UCSD-AML1 (cell line): ENCODE data around the gene DLD.
"Not testable (repeated sequence)": the region's sequence is repeated elsewhere in the genome, so short reads cannot be mapped to it uniquely, and the experiment has no call there.

Experiments used
- DNase-seq: peaks from one replicate; lab custom pipeline; 2025; ENCODE audit not compliant: unreplicated experiment; lab: John Stamatoyannopoulos, UW

The DLD gene

GRCh38 chr7:107874111-107874510, 16.9 kb upstream of the DLD start:
- no peak for DNase-seq

- DNase-seq, result no peak
Measured at GRCh38 chr7:107874605-107875446, 16.2 kb upstream of the DLD start.

DNA sequence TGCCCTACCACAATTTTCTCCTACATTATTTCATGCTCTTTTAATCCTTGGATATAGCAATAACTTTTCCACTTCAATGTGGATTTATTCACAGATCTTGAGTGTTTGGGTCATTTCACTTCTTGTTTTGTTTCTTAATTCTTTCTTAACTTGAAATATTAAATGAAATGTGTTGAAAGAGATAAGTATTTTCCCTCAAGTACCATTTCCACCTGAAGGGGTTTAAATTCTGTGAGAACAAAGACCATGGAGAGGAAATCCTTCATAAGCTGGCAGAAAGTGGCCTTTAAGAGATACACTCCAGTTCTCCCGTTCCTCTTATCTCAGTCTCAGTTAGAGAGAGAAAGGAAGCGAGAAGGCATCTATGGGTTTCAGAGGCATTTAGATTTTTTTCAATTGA, 14.1 kb upstream of the DLD start:
- no peak for DNase-seq

DNA sequence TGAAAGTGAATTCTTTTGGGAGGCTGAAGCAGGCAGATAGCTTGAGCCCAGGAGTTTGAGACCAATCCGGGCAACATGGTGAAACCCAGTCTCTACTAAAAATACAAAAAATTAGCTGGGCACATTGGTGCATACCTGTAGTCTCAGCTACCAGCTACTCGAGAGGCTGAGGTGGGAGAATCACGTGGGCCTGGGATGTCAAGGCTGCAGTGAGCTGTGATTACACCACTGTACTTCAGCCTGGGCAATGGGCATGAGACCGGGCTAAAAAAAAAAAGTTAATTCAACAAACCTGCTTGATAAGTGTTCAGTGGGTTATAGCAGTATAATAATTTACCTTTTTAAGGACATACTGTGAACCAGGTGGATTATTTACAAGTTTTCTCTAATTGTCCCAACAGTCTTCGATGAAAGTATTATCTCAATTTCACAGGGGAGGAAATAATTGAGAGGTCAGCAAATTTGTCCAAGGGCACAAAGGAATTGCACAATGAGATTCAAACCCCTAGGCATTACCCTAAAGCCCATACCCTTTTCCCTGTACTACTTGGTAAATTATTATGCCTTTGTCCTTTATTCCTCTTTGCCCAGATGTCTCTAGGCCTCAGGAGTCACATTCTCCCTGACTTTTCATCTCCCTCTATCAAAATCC, 13.1 kb upstream of the DLD start:
- DNase-seq, result no peak

- no peak for DNase-seq
Measured at GRCh38 chr7:107878636-107879035, 12.3 kb upstream of the DLD start.

- DNase-seq, result no peak
Measured at GRCh38 chr7:107879400-107880035, 11.5 kb upstream of the DLD start.

DNA sequence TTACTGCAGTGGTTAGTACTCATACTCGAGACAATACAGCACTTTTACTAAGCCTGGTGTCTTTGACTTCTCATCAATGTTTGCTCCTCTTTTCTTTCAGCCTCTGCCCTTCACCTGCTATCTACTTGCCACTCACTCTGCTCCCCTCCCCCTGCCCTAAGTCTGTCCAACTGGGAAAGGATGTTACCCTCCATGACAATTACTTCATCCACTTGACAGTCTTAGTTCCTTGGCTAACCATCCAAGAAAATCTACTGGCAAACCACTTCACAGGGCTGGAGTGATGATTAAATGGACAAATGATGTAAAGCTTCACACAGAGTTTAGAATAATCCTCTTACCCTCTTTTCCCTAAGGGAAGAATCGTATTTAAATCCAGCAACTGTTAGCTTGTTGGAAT, 8.2 kb upstream of the DLD start:
- DNase-seq, result no peak

- no peak for DNase-seq
Measured at GRCh38 chr7:107884066-107884818, 6.7 kb upstream of the DLD start.

DNA sequence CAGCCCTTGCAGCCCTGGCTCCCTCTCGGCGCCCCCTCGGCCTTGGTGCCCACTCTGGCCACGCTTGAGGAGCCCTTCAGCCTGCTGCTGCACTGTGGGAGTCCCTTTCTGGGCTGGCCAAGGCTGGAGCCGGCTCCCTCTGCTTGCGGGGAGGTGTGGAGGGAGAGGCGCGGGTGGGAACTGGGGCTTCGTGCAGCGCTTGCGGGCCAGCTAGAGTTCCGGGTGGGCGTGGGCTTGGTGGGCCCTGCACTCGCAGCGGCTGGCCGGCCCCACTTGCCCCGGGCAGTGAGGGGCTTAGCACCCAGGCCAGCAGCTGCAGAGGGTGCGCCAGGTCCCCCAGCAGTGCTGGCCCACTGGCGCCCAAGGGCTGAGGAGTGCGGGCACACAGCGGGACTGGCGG, 3.2 kb upstream of the DLD start:
- DNase-seq, result not testable (repeated sequence)

- DNase-seq, result no peak
Measured at GRCh38 chr7:107889992-107890391, 991 bp upstream of the DLD start.

GRCh38 chr7:107890493-107890961, 456 bp upstream of the DLD start:
- no peak for DNase-seq

DNA sequence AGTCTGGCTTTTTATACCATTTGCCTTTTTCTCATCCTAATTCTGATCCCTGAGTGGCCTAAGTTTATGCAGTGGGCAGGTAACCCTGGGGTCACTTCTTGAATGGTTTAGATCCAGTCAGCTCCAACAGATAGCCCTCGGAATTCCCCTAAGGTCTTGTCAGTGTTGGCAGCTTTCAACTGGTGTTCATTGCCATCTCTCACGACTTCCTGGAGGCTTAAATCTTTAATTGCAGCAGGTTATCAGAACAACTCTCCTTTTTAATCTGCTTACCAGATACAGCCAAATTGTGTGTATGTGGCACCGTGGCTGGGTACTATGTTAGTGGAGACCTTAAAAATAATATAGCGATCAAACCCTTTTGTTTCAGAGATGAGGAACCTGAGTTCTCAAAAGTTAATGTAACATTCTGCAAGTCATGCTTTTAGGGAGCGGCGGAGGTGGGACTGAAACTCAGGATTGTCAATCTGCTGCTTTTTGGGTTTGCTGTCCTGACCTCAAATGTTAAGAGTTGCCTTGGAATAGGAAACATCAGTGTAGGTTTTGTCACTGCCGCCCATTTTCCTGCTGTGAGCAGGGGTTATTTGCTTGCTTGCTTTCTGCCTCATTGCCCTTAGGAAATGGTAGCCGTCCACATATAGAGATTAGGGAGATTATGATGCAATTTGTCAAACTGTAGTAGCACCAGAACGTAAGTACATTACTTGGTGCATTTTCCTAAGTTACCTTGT, 818 bp downstream of the DLD start:
- DNase-seq, result peak; percentile 10

- not testable (repeated sequence) for DNase-seq
Measured at GRCh38 chr7:107892367-107892741, 1.4 kb downstream of the DLD start.

- no peak for DNase-seq
Measured at GRCh38 chr7:107898997-107899594, 8.1 kb downstream of the DLD start.

GRCh38 chr7:107900496-107901015, 9.6 kb downstream of the DLD start:
- no peak for DNase-seq

DNA sequence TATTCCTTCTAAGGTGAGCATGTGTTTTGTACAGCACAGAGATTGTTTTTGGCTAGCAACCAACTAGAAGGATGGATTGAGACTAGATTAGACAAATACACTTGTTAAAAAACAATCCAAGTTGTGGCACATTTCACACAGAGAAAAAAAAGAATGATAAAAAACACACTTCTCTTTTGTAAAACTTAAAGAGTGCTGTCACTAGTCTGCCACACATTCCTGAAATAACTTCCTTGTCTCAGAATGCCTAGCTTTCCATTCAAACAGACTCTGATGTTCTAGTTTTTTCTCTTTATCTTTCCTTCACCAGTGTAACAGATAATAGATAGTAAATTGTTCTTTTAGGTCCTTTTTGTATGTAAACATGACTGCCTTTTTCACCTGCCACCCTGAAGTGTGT, 11.4 kb downstream of the DLD start:
- no peak for DNase-seq

DNA sequence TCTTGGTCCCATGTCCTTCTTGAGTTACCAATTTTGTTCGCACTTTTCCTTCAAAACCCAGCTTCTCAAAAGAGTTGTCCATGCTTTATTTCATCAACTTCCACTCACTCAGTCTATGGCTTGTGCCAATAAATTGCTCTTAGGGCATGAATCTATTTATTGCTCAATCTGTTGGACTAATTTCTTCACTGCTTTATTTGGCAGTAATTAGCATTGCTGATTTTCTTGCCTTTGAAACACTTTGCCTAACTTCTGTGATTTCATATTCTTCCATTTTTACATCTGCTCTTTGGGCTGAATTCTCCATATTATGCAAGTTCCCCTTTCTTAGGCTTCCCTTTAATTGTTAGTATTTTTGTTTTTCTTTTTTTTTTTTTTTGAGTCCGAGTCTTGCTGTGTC, 16.8 kb downstream of the DLD start:
- no peak for DNase-seq

DNA sequence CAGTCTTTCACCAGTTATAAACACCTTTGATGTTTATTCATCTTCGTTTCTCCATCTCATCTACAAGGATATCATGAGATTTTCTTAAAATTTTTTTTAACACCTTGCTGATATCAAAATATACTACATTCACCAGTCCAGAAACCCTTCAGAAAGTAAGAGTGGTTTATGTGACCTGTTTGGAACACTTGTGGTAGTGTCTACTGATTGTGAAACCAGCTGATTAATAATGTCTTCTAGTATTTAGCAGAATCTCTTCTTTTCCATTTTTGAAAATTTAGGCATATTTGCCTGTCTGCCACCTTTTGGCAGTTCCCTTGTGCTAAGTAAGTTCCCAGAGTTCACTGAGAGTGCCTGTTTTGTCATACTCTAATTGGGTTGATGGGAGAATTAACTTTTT, 18.5 kb downstream of the DLD start:
- DNase-seq, result no peak

GRCh38 chr7:107911981-107912380, 21.0 kb downstream of the DLD start:
- no peak for DNase-seq

DNA sequence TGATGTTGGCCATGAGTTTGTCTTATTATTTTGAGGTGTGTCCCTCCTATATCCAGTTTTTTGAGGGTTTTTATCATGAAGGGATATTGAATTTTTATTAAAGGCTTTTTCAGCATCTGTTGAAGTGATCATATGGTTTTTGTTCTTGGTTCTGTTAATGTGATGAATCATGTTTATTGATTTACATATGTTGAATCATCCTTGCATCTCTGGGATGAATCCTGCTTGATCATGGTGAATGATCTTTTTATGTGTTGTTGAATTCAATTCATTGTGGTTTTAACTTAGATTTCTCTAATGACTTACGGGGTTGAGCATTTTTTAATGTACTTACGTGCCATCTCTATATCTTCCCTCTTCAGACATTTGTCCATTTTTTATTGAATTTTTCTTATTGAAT, 22.9 kb downstream of the DLD start:
- no peak for DNase-seq
